ENCODE data around the gene RALGAPA1.
"Not testable (repeated sequence)": the region's sequence is repeated elsewhere in the genome, so short reads cannot be mapped to it uniquely, and the experiment has no call there.

Gene RALGAPA1

GRCh38 chr14:35619461-35619860 is 189.6 kb downstream of the RALGAPA1 start:
- not testable (repeated sequence) for H3K27me3 ChIP-seq (ENCODE audit: control insufficient read depth, insufficient read depth, low read length); H3K9ac ChIP-seq (ENCODE audit: low read length); H3K36me3 ChIP-seq (ENCODE audit: control insufficient read depth, insufficient read depth, low read length); H3K4me3 ChIP-seq (ENCODE audit: low read length); H3K27ac ChIP-seq (ENCODE audit: low read depth, low read length); H3K4me1 ChIP-seq (ENCODE audit: control insufficient read depth, insufficient read depth, low read length)

- no peak overlapping the region for H3K9ac ChIP-seq (ENCODE audit: low read length)
- no peak overlapping the region for H3K4me3 ChIP-seq (ENCODE audit: low read length)
- H3K27me3 ChIP-seq (ENCODE audit: control insufficient read depth, insufficient read depth, low read length), result no peaks in the 10 kb centered on the region
- H3K36me3 ChIP-seq (ENCODE audit: control insufficient read depth, insufficient read depth, low read length), result no peaks in the 10 kb centered on the region
- H3K4me1 ChIP-seq (ENCODE audit: control insufficient read depth, insufficient read depth, low read length), result no peaks in the 10 kb centered on the region
- H3K27ac ChIP-seq (ENCODE audit: low read depth, low read length), result no peak overlapping the region
These were observed 191.6 kb downstream of the RALGAPA1 start for GRCh38 chr14:35617500-35617899.

GRCh38 chr14:35607380-35607779 is 201.7 kb downstream of the RALGAPA1 start:
- Histone ChIP-seq H3K36me3 (ENCODE audit: control insufficient read depth, insufficient read depth, low read length) (peaks cover 5% of the 10 kb centered on the region), H3K4me1 (ENCODE audit: control insufficient read depth, insufficient read depth, low read length) (no peaks in the 10 kb centered on the region), H3K4me3 (ENCODE audit: low read length) (no peak overlapping the region), H3K27ac (ENCODE audit: low read depth, low read length) (no peak overlapping the region), H3K9ac (ENCODE audit: low read length) (no peak overlapping the region), H3K27me3 (ENCODE audit: control insufficient read depth, insufficient read depth, low read length) (no peaks in the 10 kb centered on the region)

GRCh38 chr14:35600253-35600652 is 208.8 kb downstream of the RALGAPA1 start:
- H3K9ac ChIP-seq (ENCODE audit: low read length), result no peak overlapping the region
- H3K4me3 ChIP-seq (ENCODE audit: low read length), result no peak overlapping the region
- H3K36me3 ChIP-seq (ENCODE audit: control insufficient read depth, insufficient read depth, low read length), result peaks cover 11% of the 10 kb centered on the region
- H3K4me1 ChIP-seq (ENCODE audit: control insufficient read depth, insufficient read depth, low read length), result no peaks in the 10 kb centered on the region
- no peak overlapping the region for H3K27ac ChIP-seq (ENCODE audit: low read depth, low read length)
- no peaks in the 10 kb centered on the region for H3K27me3 ChIP-seq (ENCODE audit: control insufficient read depth, insufficient read depth, low read length)

- Histone ChIP-seq H3K4me3 (ENCODE audit: low read length) (no peak overlapping the region), H3K27me3 (ENCODE audit: control insufficient read depth, insufficient read depth, low read length) (no peaks in the 10 kb centered on the region), H3K9ac (ENCODE audit: low read length) (no peak overlapping the region), H3K4me1 (ENCODE audit: control insufficient read depth, insufficient read depth, low read length) (no peaks in the 10 kb centered on the region), H3K36me3 (ENCODE audit: control insufficient read depth, insufficient read depth, low read length) (peaks cover 8% of the 10 kb centered on the region), H3K27ac (ENCODE audit: low read depth, low read length) (no peak overlapping the region)
These were observed 214.5 kb downstream of the RALGAPA1 start for GRCh38 chr14:35594616-35595015.

GRCh38 chr14:35587373-35587772 is 221.7 kb downstream of the RALGAPA1 start:
- not testable (repeated sequence) for H3K9ac ChIP-seq (ENCODE audit: low read length); H3K4me1 ChIP-seq (ENCODE audit: control insufficient read depth, insufficient read depth, low read length); H3K27me3 ChIP-seq (ENCODE audit: control insufficient read depth, insufficient read depth, low read length); H3K27ac ChIP-seq (ENCODE audit: low read depth, low read length); H3K4me3 ChIP-seq (ENCODE audit: low read length); H3K36me3 ChIP-seq (ENCODE audit: control insufficient read depth, insufficient read depth, low read length)

GRCh38 chr14:35578639-35579038 is 230.5 kb downstream of the RALGAPA1 start:
- Histone ChIP-seq H3K36me3 (ENCODE audit: control insufficient read depth, insufficient read depth, low read length) (no peaks in the 10 kb centered on the region), H3K4me3 (ENCODE audit: low read length) (no peak overlapping the region), H3K27ac (ENCODE audit: low read depth, low read length) (no peak overlapping the region), H3K9ac (ENCODE audit: low read length) (no peak overlapping the region), H3K4me1 (ENCODE audit: control insufficient read depth, insufficient read depth, low read length) (no peaks in the 10 kb centered on the region), H3K27me3 (ENCODE audit: control insufficient read depth, insufficient read depth, low read length) (no peaks in the 10 kb centered on the region)

GRCh38 chr14:35578135-35578534 is 231.0 kb downstream of the RALGAPA1 start:
- H3K4me3 ChIP-seq (ENCODE audit: low read length), result no peak overlapping the region
- no peaks in the 10 kb centered on the region for H3K27me3 ChIP-seq (ENCODE audit: control insufficient read depth, insufficient read depth, low read length)
- H3K27ac ChIP-seq (ENCODE audit: low read depth, low read length), result no peak overlapping the region
- no peak overlapping the region for H3K9ac ChIP-seq (ENCODE audit: low read length)
- H3K4me1 ChIP-seq (ENCODE audit: control insufficient read depth, insufficient read depth, low read length), result no peaks in the 10 kb centered on the region
- no peaks in the 10 kb centered on the region for H3K36me3 ChIP-seq (ENCODE audit: control insufficient read depth, insufficient read depth, low read length)

GRCh38 chr14:35576856-35577255 is 232.2 kb downstream of the RALGAPA1 start:
- H3K36me3 ChIP-seq (ENCODE audit: control insufficient read depth, insufficient read depth, low read length), result no peaks in the 10 kb centered on the region
- H3K4me1 ChIP-seq (ENCODE audit: control insufficient read depth, insufficient read depth, low read length), result no peaks in the 10 kb centered on the region
- no peak overlapping the region for H3K27ac ChIP-seq (ENCODE audit: low read depth, low read length)
- H3K27me3 ChIP-seq (ENCODE audit: control insufficient read depth, insufficient read depth, low read length), result no peaks in the 10 kb centered on the region
- no peak overlapping the region for H3K9ac ChIP-seq (ENCODE audit: low read length)
- H3K4me3 ChIP-seq (ENCODE audit: low read length), result no peak overlapping the region

GRCh38 chr14:35576260-35576659 is 232.8 kb downstream of the RALGAPA1 start:
- Histone ChIP-seq H3K4me1 (ENCODE audit: control insufficient read depth, insufficient read depth, low read length) (no peaks in the 10 kb centered on the region), H3K4me3 (ENCODE audit: low read length) (no peak overlapping the region), H3K27ac (ENCODE audit: low read depth, low read length) (no peak overlapping the region), H3K9ac (ENCODE audit: low read length) (no peak overlapping the region), H3K36me3 (ENCODE audit: control insufficient read depth, insufficient read depth, low read length) (no peaks in the 10 kb centered on the region), H3K27me3 (ENCODE audit: control insufficient read depth, insufficient read depth, low read length) (no peaks in the 10 kb centered on the region)

GRCh38 chr14:35573911-35574310 is 235.2 kb downstream of the RALGAPA1 start:
- Histone ChIP-seq H3K4me3 (ENCODE audit: low read length) (no peak overlapping the region), H3K36me3 (ENCODE audit: control insufficient read depth, insufficient read depth, low read length) (no peaks in the 10 kb centered on the region), H3K27me3 (ENCODE audit: control insufficient read depth, insufficient read depth, low read length) (no peaks in the 10 kb centered on the region), H3K9ac (ENCODE audit: low read length) (no peak overlapping the region), H3K4me1 (ENCODE audit: control insufficient read depth, insufficient read depth, low read length) (no peaks in the 10 kb centered on the region), H3K27ac (ENCODE audit: low read depth, low read length) (no peak overlapping the region)

GRCh38 chr14:35571598-35571997 is 237.5 kb downstream of the RALGAPA1 start:
- Histone ChIP-seq H3K4me1 (ENCODE audit: control insufficient read depth, insufficient read depth, low read length) (no peaks in the 10 kb centered on the region), H3K27ac (ENCODE audit: low read depth, low read length) (no peak overlapping the region), H3K9ac (ENCODE audit: low read length) (no peak overlapping the region), H3K4me3 (ENCODE audit: low read length) (no peak overlapping the region), H3K36me3 (ENCODE audit: control insufficient read depth, insufficient read depth, low read length) (no peaks in the 10 kb centered on the region), H3K27me3 (ENCODE audit: control insufficient read depth, insufficient read depth, low read length) (no peaks in the 10 kb centered on the region)

- Histone ChIP-seq H3K27ac (ENCODE audit: low read depth, low read length) (no peak overlapping the region), H3K4me3 (ENCODE audit: low read length) (no peak overlapping the region), H3K9ac (ENCODE audit: low read length) (no peak overlapping the region), H3K27me3 (ENCODE audit: control insufficient read depth, insufficient read depth, low read length) (no peaks in the 10 kb centered on the region), H3K36me3 (ENCODE audit: control insufficient read depth, insufficient read depth, low read length) (no peaks in the 10 kb centered on the region), H3K4me1 (ENCODE audit: control insufficient read depth, insufficient read depth, low read length) (no peaks in the 10 kb centered on the region)
These were observed 243.1 kb downstream of the RALGAPA1 start for GRCh38 chr14:35565871-35566464.
